SK-N-SH treated with all-trans-retinoic acid at 6 μM for 48 hours (cell line): ENCODE results near the gene ARHGEF7.

Source experiments
- ATAC-seq: fragments of 200-7000 bp; cut with Tn5 transposase; 3 replicates; pipeline ENCODE4 v1.9.1; 2020; ENCODE audit warnings: mild to moderate bottlenecking, moderate library complexity
- ARNTL ChIP-seq: fragments of 450-650 bp; formaldehyde crosslinking; IDR thresholded peaks from 2 replicates; pipeline ENCODE4 v1.5.0; 2020; ENCODE audit warnings: low read depth, mild to moderate bottlenecking, moderate library complexity, borderline replicate concordance
- BACH2 ChIP-seq: fragments of 250-450 bp; sonication (Bioruptor Pico); IDR thresholded peaks from 2 replicates; pipeline ENCODE4 v1.9.0; 2021; ENCODE audit warnings: mild to moderate bottlenecking, borderline replicate concordance
- CSDC2 ChIP-seq: fragments of 250-450 bp; sonication (Bioruptor Pico); IDR thresholded peaks from 2 replicates; pipeline ENCODE4 v1.5.0; 2020; ENCODE audit warnings: mild to moderate bottlenecking, moderate library complexity
- ESRRG ChIP-seq: fragments of 250-450 bp; sonication (Bioruptor Pico); IDR thresholded peaks from 2 replicates; pipeline ENCODE4 v1.6.1; 2021; ENCODE audit warnings: mild to moderate bottlenecking
- GLIS3 ChIP-seq: fragments of 250-450 bp; sonication (Bioruptor Pico); IDR thresholded peaks from 2 replicates; pipeline ENCODE4 v1.5.0; 2020; ENCODE audit warnings: mild to moderate bottlenecking, moderate library complexity
- ISL1 ChIP-seq: fragments of 250-450 bp; sonication (Bioruptor Pico); IDR thresholded peaks from 2 replicates; pipeline ENCODE4 v2.1.2; 2022; ENCODE audit warnings: mild to moderate bottlenecking, moderate library complexity
- OSR1 ChIP-seq: fragments of 250-450 bp; sonication (Bioruptor Pico); IDR thresholded peaks from 2 replicates; pipeline ENCODE4 v1.8.0; 2022; ENCODE audit warnings: moderate library complexity, mild to moderate bottlenecking, inconsistent platforms
- PPARA ChIP-seq: fragments of 250-450 bp; sonication (Bioruptor Pico); IDR thresholded peaks from 2 replicates; pipeline ENCODE4 v1.5.0; 2020; ENCODE audit warnings: mild to moderate bottlenecking, borderline replicate concordance
- RARB ChIP-seq: fragments of 250-450 bp; sonication (Bioruptor Pico); IDR thresholded peaks from 2 replicates; pipeline ENCODE4 v1.8.0; 2021; ENCODE audit warnings: mild to moderate bottlenecking, moderate library complexity
- SNAI2 ChIP-seq: fragments of 250-450 bp; sonication (Bioruptor Pico); IDR thresholded peaks from 2 replicates; pipeline ENCODE4 v1.5.0; 2020; ENCODE audit warnings: mild to moderate bottlenecking, moderate library complexity
- TCF4 ChIP-seq: fragments of 250-450 bp; sonication (Bioruptor Pico); IDR thresholded peaks from 2 replicates; pipeline ENCODE4 v1.8.0; 2021; ENCODE audit warnings: mild to moderate bottlenecking, moderate library complexity, borderline replicate concordance
- TOX ChIP-seq: fragments of 250-450 bp; sonication (Bioruptor Pico); IDR thresholded peaks from 2 replicates; pipeline ENCODE4 v1.8.0; 2021; ENCODE audit warnings: mild to moderate bottlenecking, moderate library complexity, borderline replicate concordance
- ZC3H10 ChIP-seq: fragments of 250-450 bp; sonication (Bioruptor Pico); IDR thresholded peaks from 2 replicates; pipeline ENCODE4 v1.5.1; 2021; ENCODE audit warnings: mild to moderate bottlenecking, moderate library complexity
- ZFP3 ChIP-seq: fragments of 250-450 bp; sonication (Bioruptor Pico); IDR thresholded peaks from 2 replicates; pipeline ENCODE4 v1.5.0; 2020; ENCODE audit warnings: mild to moderate bottlenecking, moderate library complexity
- ZFP30 ChIP-seq: fragments of 450-650 bp; formaldehyde crosslinking; IDR thresholded peaks from 2 replicates; pipeline ENCODE4 v1.5.0; 2022; ENCODE audit warnings: mild to moderate bottlenecking, moderate library complexity
- ZNF565 ChIP-seq: fragments of 450-650 bp; formaldehyde crosslinking; conservative IDR thresholded peaks from 2 replicates; pipeline ENCODE4 v1.5.0; 2020; ENCODE audit warnings: low read depth, mild to moderate bottlenecking, moderate library complexity
- ZNF70 ChIP-seq: fragments of 450-650 bp; formaldehyde crosslinking; IDR thresholded peaks from 2 replicates; pipeline ENCODE4 v1.5.0; 2020; ENCODE audit warnings: mild to moderate bottlenecking, moderate library complexity
- ZNF8 ChIP-seq: fragments of 450-650 bp; formaldehyde crosslinking; IDR thresholded peaks from 2 replicates; pipeline ENCODE4 v1.5.0; 2020; ENCODE audit warnings: mild to moderate bottlenecking, moderate library complexity
- TF ChIP-seq, protein P1 (sequence below): fragments of 250-450 bp; sonication (Bioruptor Pico); IDR thresholded peaks from 2 replicates; pipeline ENCODE4 v1.5.1; 2020; ENCODE audit warnings: low read depth, mild to moderate bottlenecking, moderate library complexity
- TF ChIP-seq, protein P2 (sequence below): fragments of 250-450 bp; sonication (Bioruptor Pico); IDR thresholded peaks from 2 replicates; pipeline ENCODE4 v1.8.0; 2020; ENCODE audit warnings: mild to moderate bottlenecking, moderate library complexity, borderline replicate concordance
- TF ChIP-seq, protein P3 (sequence below): fragments of 250-450 bp; sonication (Bioruptor Pico); IDR thresholded peaks from 2 replicates; pipeline ENCODE4 v1.5.0; 2020; ENCODE audit warnings: mild to moderate bottlenecking, moderate library complexity
- TF ChIP-seq, protein P4 (sequence below): fragments of 250-450 bp; sonication (Bioruptor Pico); IDR thresholded peaks from 2 replicates; pipeline ENCODE4 v1.5.1; 2021; ENCODE audit warnings: mild to moderate bottlenecking, moderate library complexity
- TF ChIP-seq, protein P5 (sequence below): fragments of 250-450 bp; sonication (Bioruptor Pico); IDR thresholded peaks from 2 replicates; pipeline ENCODE4 v1.8.0; 2021; ENCODE audit warnings: low read depth, mild to moderate bottlenecking, moderate library complexity, borderline replicate concordance

Gene ARHGEF7

GRCh38 chr13:111251646-111252445 is 136.7 kb downstream of the ARHGEF7 start (continued):
- TF ChIP-seq, protein P1, sequence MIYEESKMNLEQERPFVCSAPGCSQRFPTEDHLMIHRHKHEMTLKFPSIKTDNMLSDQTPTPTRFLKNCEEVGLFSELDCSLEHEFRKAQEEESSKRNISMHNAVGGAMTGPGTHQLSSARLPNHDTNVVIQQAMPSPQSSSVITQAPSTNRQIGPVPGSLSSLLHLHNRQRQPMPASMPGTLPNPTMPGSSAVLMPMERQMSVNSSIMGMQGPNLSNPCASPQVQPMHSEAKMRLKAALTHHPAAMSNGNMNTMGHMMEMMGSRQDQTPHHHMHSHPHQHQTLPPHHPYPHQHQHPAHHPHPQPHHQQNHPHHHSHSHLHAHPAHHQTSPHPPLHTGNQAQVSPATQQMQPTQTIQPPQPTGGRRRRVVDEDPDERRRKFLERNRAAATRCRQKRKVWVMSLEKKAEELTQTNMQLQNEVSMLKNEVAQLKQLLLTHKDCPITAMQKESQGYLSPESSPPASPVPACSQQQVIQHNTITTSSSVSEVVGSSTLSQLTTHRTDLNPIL = no peak

DNA sequence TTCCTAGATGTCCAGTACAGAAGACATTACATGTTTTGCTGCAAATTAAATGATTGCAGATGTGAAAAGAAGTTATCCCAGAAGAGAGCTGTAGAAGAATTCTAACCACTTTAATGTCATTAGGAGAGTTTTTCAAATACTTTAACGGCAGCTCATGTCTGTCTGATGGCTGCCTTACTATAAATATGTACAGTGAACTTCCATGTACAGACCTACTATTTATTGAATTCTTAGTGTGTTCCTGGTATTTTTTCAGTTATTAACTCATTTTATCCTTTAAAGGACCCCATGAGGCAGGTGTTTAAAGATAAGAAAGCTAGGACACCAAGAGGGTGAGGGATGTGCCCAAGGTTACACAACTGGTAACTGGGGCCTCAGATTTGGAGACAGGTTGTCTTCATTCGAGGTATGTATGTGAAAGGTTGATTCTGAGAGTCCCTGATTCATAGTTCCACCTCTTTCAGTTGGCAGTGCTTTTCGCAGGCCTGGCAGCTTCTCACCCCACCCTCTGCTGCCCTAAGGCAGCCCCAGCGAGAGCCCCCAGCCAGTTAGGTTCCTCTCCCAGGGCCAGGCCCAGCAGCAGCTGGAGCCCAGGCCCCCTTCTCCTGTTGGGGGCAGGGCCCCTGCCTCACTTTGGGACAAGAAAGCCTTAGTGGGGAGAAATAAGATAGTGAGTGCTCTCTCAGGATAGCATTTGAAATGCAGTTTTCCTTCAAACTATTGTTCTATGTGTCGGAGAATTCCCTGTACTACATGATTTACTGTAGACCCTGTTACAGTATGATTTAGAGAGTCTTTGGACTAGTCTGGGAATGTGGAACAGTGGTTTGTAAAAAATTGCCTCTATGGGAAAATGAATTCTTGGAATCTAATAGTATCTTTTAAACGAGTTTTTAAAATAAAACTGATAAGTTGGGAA is 137.6 kb downstream of the ARHGEF7 start:
- ATAC-seq = peak; percentile 94
- TF ChIP-seq ESRRG (CRISPR knock-in tag) = no peak
- TF ChIP-seq, protein P2, sequence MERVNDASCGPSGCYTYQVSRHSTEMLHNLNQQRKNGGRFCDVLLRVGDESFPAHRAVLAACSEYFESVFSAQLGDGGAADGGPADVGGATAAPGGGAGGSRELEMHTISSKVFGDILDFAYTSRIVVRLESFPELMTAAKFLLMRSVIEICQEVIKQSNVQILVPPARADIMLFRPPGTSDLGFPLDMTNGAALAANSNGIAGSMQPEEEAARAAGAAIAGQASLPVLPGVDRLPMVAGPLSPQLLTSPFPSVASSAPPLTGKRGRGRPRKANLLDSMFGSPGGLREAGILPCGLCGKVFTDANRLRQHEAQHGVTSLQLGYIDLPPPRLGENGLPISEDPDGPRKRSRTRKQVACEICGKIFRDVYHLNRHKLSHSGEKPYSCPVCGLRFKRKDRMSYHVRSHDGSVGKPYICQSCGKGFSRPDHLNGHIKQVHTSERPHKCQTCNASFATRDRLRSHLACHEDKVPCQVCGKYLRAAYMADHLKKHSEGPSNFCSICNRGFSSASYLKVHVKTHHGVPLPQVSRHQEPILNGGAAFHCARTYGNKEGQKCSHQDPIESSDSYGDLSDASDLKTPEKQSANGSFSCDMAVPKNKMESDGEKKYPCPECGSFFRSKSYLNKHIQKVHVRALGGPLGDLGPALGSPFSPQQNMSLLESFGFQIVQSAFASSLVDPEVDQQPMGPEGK (CRISPR knock-in tag) = no peak
- TF ChIP-seq OSR1 (CRISPR knock-in tag) = no peak
- TF ChIP-seq, protein P3, sequence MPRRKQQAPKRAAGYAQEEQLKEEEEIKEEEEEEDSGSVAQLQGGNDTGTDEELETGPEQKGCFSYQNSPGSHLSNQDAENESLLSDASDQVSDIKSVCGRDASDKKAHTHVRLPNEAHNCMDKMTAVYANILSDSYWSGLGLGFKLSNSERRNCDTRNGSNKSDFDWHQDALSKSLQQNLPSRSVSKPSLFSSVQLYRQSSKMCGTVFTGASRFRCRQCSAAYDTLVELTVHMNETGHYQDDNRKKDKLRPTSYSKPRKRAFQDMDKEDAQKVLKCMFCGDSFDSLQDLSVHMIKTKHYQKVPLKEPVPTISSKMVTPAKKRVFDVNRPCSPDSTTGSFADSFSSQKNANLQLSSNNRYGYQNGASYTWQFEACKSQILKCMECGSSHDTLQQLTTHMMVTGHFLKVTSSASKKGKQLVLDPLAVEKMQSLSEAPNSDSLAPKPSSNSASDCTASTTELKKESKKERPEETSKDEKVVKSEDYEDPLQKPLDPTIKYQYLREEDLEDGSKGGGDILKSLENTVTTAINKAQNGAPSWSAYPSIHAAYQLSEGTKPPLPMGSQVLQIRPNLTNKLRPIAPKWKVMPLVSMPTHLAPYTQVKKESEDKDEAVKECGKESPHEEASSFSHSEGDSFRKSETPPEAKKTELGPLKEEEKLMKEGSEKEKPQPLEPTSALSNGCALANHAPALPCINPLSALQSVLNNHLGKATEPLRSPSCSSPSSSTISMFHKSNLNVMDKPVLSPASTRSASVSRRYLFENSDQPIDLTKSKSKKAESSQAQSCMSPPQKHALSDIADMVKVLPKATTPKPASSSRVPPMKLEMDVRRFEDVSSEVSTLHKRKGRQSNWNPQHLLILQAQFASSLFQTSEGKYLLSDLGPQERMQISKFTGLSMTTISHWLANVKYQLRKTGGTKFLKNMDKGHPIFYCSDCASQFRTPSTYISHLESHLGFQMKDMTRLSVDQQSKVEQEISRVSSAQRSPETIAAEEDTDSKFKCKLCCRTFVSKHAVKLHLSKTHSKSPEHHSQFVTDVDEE = no peak
- no peak for TF ChIP-seq ZNF8 (CRISPR knock-in tag)
- TF ChIP-seq, protein P4, sequence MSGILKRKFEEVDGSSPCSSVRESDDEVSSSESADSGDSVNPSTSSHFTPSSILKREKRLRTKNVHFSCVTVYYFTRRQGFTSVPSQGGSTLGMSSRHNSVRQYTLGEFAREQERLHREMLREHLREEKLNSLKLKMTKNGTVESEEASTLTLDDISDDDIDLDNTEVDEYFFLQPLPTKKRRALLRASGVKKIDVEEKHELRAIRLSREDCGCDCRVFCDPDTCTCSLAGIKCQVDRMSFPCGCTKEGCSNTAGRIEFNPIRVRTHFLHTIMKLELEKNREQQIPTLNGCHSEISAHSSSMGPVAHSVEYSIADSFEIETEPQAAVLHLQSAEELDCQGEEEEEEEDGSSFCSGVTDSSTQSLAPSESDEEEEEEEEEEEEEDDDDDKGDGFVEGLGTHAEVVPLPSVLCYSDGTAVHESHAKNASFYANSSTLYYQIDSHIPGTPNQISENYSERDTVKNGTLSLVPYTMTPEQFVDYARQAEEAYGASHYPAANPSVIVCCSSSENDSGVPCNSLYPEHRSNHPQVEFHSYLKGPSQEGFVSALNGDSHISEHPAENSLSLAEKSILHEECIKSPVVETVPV (CRISPR knock-in tag) = no peak
- no peak for TF ChIP-seq BACH2 (CRISPR knock-in tag)
- TF ChIP-seq GLIS3 (CRISPR knock-in tag) = no peak
- TF ChIP-seq TCF4 (CRISPR knock-in tag) = peak; percentile 48
- peak; percentile 51 for TF ChIP-seq ISL1 (CRISPR knock-in tag)
- TF ChIP-seq PPARA (CRISPR knock-in tag) = no peak
- no peak for TF ChIP-seq ZFP30 (CRISPR knock-in tag)
- no peak for TF ChIP-seq ZFP3
- no peak for TF ChIP-seq CSDC2 (CRISPR knock-in tag)
- TF ChIP-seq, protein P1 = 0 out of 2 replicates have a peak, but pooled peaks have one; percentile 14
- no peak for TF ChIP-seq SNAI2 (CRISPR knock-in tag)
- no peak for TF ChIP-seq ZC3H10 (CRISPR knock-in tag)
- TF ChIP-seq, protein P5, sequence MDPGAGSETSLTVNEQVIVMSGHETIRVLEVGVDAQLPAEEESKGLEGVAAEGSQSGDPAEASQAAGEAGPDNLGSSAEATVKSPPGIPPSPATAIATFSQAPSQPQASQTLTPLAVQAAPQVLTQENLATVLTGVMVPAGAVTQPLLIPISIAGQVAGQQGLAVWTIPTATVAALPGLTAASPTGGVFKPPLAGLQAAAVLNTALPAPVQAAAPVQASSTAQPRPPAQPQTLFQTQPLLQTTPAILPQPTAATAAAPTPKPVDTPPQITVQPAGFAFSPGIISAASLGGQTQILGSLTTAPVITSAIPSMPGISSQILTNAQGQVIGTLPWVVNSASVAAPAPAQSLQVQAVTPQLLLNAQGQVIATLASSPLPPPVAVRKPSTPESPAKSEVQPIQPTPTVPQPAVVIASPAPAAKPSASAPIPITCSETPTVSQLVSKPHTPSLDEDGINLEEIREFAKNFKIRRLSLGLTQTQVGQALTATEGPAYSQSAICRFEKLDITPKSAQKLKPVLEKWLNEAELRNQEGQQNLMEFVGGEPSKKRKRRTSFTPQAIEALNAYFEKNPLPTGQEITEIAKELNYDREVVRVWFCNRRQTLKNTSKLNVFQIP = no peak
- TF ChIP-seq ZNF565 (CRISPR knock-in tag) = no peak
- no peak for TF ChIP-seq TOX (CRISPR knock-in tag)
- no peak for TF ChIP-seq RARB (CRISPR knock-in tag)
- TF ChIP-seq ARNTL (CRISPR knock-in tag) = no peak
- TF ChIP-seq ZNF70 (CRISPR knock-in tag) = no peak
